Smooth muscle cell (in vitro differentiated cells): Measurements from ENCODE around the gene CCDC6. TPM values are rescaled to one million over a fixed set of nuclear protein-coding genes. Genes with fewer than 3 reads are reported as not detected.

Experiments
- DNase-seq: peaks from one replicate; lab custom pipeline; 2025; ENCODE audit not compliant: unreplicated experiment; lab: John Stamatoyannopoulos, UW
- H2AFZ ChIP-seq: fragments of 200-600 bp; sonication (generic); 2 replicates; pipeline ENCODE4 v1.6.0; 2016; ENCODE audit warnings: antibody characterized with exemption, low read depth, mild to moderate bottlenecking
- H3F3A ChIP-seq: fragments of 200-600 bp; sonication (generic); 2 replicates; pipeline ENCODE4 v1.6.0; 2017; ENCODE audit warnings: antibody characterized with exemption, low read depth
- H3K27ac ChIP-seq: fragments of 200-600 bp; sonication (generic); 2 replicates; pipeline ENCODE4 v1.5.1; 2016; ENCODE audit warnings: low read depth, mild to moderate bottlenecking
- H3K27me3 ChIP-seq: fragments of 200-600 bp; sonication (generic); 2 replicates; pipeline ENCODE4 v1.6.1; 2016; ENCODE audit warnings: low read depth, mild to moderate bottlenecking
- H3K36me3 ChIP-seq: fragments of 200-600 bp; sonication (generic); 2 replicates; pipeline ENCODE4 v1.5.1; 2016; ENCODE audit warnings: low read depth
- H3K4me1 ChIP-seq: fragments of 200-600 bp; sonication (generic); 2 replicates; pipeline ENCODE4 v1.5.1; 2016; ENCODE audit warnings: low read depth
- H3K4me2 ChIP-seq: fragments of 200-600 bp; sonication (generic); 2 replicates; pipeline ENCODE4 v1.6.0; 2016; ENCODE audit warnings: mild to moderate bottlenecking
- H3K4me3 ChIP-seq: fragments of 200-600 bp; sonication (generic); 2 replicates; pipeline ENCODE4 v1.5.1; 2016; ENCODE audit warnings: mild to moderate bottlenecking
- H3K79me2 ChIP-seq: fragments of 200-600 bp; sonication (generic); 2 replicates; pipeline ENCODE4 v1.6.0; 2016; ENCODE audit warnings: low read depth, mild to moderate bottlenecking
- H3K9ac ChIP-seq: fragments of 200-600 bp; sonication (generic); 2 replicates; pipeline ENCODE4 v1.6.0; 2016; ENCODE audit warnings: low read depth
- H3K9me3 ChIP-seq: fragments of 200-600 bp; sonication (generic); replicated peaks from 2 replicates; pipeline ENCODE4 v1.5.1; 2016; ENCODE audit warnings: low read depth
- H4K20me1 ChIP-seq: fragments of 200-600 bp; sonication (generic); 2 replicates; pipeline ENCODE4 v1.6.0; 2016; ENCODE audit warnings: low read depth
- WGBS: methylation state at CpG from one replicate; pipeline ENCODE4 v1.1.7; 2016; ENCODE audit warnings: low lambda C conversion rate; 5-methylcytosine and 5-hydroxymethylcytosine counted together
- polyA plus RNA-seq: library from polyadenylated mRNA; unstranded; fragments of >200 nt; fragmentation: Nextera tagmentation; extraction: Ambion mirVana; gene quantifications from 2 replicates; pipeline ENCODE4 v1.2.1, GENCODE V29; 2016
- total RNA-seq: library from RNA; depleted of rRNA; stranded (reverse); fragments of >200 nt; gene quantifications from 2 replicates; pipeline ENCODE4 v1.2.3, GENCODE V29; 2014
- TF ChIP-seq, protein P1 (sequence below): fragments of 200-600 bp; sonication (generic); IDR thresholded peaks from 2 replicates; pipeline ENCODE4 v1.5.1; 2017; ENCODE audit warnings: borderline replicate concordance, mild to moderate bottlenecking, antibody characterized with exemption; ENCODE audit not compliant: insufficient read depth, poor library complexity, severe bottlenecking

CCDC6 gene
- total and polyA plus RNA-seq, 2 experiments from 2014 or later = 15.3 to 36.8 TPM

DNA sequence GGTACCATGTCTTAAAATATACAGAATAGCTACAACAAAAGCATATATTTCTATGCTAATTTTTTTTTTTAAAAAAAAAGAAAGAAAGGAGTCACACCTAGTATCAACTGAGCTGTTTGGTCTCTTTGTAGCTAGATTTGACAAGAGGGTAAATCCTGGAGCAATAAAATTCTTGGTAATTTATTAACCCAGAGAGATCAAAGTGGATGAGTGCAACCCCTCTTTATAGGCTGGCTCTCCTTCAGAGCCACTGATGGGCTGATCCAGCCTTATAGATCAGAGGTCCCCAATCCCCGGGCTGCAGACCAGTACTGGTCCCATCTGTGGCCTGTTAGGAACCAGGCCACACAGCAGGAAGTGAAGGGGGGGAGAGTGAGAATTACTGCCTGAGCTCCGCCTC lies 133.3 kb downstream of the CCDC6 start:
- Histone ChIP-seq H4K20me1 (no peaks in the 10 kb centered on the region), H3K36me3 (no peaks in the 10 kb centered on the region), H3K9ac (no peak overlapping the region), H2AFZ (no peak overlapping the region), H3K4me1 (no peaks in the 10 kb centered on the region), H3K4me2 (no peak overlapping the region), H3K9me3 (no peaks in the 10 kb centered on the region), H3K4me3 (no peak overlapping the region), H3K27me3 (no peaks in the 10 kb centered on the region), H3F3A (no peaks in the 10 kb centered on the region), H3K27ac (no peak overlapping the region), H3K79me2 (no peaks in the 10 kb centered on the region)
- TF ChIP-seq, protein P1, sequence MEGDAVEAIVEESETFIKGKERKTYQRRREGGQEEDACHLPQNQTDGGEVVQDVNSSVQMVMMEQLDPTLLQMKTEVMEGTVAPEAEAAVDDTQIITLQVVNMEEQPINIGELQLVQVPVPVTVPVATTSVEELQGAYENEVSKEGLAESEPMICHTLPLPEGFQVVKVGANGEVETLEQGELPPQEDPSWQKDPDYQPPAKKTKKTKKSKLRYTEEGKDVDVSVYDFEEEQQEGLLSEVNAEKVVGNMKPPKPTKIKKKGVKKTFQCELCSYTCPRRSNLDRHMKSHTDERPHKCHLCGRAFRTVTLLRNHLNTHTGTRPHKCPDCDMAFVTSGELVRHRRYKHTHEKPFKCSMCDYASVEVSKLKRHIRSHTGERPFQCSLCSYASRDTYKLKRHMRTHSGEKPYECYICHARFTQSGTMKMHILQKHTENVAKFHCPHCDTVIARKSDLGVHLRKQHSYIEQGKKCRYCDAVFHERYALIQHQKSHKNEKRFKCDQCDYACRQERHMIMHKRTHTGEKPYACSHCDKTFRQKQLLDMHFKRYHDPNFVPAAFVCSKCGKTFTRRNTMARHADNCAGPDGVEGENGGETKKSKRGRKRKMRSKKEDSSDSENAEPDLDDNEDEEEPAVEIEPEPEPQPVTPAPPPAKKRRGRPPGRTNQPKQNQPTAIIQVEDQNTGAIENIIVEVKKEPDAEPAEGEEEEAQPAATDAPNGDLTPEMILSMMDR = no peak
- 72% methylated on average over 2 of the region's 2 CpGs for WGBS
- DNase-seq = no peak

DNA sequence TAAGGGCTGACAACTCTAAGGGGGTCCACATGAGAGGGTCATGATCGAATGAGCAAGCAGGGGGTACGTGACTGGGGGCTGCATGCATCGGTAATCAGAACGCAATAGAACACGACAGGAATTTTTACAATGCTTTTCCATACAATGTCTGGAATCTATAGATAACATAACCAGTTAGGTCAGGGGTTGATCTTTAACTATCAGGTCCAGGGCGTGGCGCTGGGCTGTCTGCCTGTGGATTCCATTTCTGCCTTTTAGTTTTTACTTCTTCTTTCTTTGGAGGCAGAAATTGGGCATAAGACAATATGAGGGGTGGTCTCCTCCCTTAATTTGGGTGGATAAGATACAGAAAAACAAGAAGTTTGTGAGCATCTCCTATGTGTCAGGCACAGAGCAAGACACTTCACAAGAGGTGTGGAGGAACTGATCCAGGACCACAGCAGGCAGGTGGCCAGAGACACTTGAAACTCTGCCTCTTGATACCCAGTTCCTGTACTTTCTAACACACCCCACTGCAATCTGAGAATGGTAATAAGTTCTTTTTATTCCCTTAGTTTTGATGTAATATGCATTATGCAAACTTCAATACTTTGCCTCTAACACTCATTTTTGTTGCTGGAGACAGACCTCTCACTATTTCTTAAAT lies 135.1 kb downstream of the CCDC6 start:
- no peaks in the 10 kb centered on the region for H3K9me3 ChIP-seq
- no peaks in the 10 kb centered on the region for H3K36me3 ChIP-seq
- no peak overlapping the region for H2AFZ ChIP-seq
- no peaks in the 10 kb centered on the region for H4K20me1 ChIP-seq
- H3K27ac ChIP-seq = no peak overlapping the region
- no peak overlapping the region for H3K9ac ChIP-seq
- H3F3A ChIP-seq = no peaks in the 10 kb centered on the region
- TF ChIP-seq, protein P1 = no peak
- H3K27me3 ChIP-seq = no peaks in the 10 kb centered on the region
- WGBS = 87% methylated on average over 7 of the region's 7 CpGs
- H3K4me2 ChIP-seq = no peak overlapping the region
- no peak overlapping the region for H3K4me3 ChIP-seq
- no peaks in the 10 kb centered on the region for H3K4me1 ChIP-seq
- H3K79me2 ChIP-seq = no peaks in the 10 kb centered on the region
- no peak for DNase-seq

DNA sequence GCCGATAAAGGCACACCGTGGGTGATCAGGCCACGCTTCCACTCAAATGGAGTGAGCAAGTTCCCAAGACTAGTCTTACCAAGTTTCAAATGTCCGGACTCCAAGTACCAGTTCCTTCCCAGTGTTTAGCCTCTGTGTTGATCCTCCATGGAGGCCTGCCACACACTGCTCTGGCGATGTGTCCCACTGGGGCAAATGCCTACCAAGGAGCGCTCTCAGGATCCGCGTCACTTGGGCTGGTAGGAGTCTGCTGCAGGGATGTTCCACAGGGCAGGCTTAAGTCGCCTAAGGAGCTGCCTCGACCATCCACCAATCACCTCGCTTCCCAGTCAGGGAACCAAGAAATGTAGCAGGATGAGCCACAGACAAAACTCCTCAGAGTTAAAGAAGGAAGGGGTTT lies 135.7 kb downstream of the CCDC6 start:
- Histone ChIP-seq H3K4me2 (no peak overlapping the region), H3K9me3 (no peaks in the 10 kb centered on the region), H3K4me1 (no peaks in the 10 kb centered on the region), H3K27ac (no peak overlapping the region), H3K9ac (no peak overlapping the region), H2AFZ (no peak overlapping the region), H3K4me3 (no peak overlapping the region), H4K20me1 (no peaks in the 10 kb centered on the region), H3K36me3 (no peaks in the 10 kb centered on the region), H3K27me3 (no peaks in the 10 kb centered on the region), H3K79me2 (no peaks in the 10 kb centered on the region), H3F3A (no peaks in the 10 kb centered on the region)
- TF ChIP-seq, protein P1 = no peak
- DNase-seq = no peak
- WGBS = 93% methylated on average over 11 of the region's 11 CpGs

DNA sequence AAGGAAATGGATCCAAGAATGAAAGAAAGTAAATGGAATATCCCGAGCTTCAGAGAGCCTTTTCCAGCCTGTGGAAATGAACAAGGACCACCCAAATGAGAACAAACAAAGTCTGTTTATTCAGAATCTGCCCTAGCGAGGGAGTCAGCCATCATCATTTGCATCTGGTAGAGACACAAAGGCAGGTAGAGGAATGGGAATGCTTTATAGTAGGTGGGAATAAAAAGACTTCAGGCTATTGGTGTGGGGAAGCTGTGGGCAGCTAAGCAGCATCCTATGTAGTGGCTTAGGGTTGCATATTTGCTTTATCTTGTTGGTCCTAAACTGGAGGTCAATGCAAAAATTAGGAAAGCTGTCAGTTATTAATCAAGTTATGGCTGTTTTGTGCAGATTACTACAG lies 143.9 kb downstream of the CCDC6 start:
- Histone ChIP-seq H3K27ac (no peak overlapping the region), H3K79me2 (no peaks in the 10 kb centered on the region), H3K9me3 (no peaks in the 10 kb centered on the region), H3K4me1 (no peaks in the 10 kb centered on the region), H2AFZ (no peak overlapping the region), H3K36me3 (no peaks in the 10 kb centered on the region), H3F3A (no peaks in the 10 kb centered on the region), H3K27me3 (no peaks in the 10 kb centered on the region), H3K9ac (no peak overlapping the region), H3K4me3 (no peak overlapping the region), H3K4me2 (no peak overlapping the region), H4K20me1 (no peaks in the 10 kb centered on the region)
- DNase-seq = no peak
- WGBS = 59% methylated on average over 2 of the region's 2 CpGs
- TF ChIP-seq, protein P1 = no peak
